Suprapubic skin (tissue), 4 donors: Measurements from ENCODE around the gene CDNF.

Source experiments
- CTCF ChIP-seq, 2 donors: fragments of 200-600 bp in 1 of 2; fragments of 450-650 bp in 1 of 2; sonication (generic) in 1 of 2; IDR thresholded peaks; one replicate each; pipeline ENCODE4 v1.5.1; 2016 to 2019; ENCODE audit warnings: antibody characterized with exemption in 2 of 2, mild to moderate bottlenecking in 1 of 2, moderate library complexity in 1 of 2
- POLR2A ChIP-seq, 2 donors: fragments of 450-650 bp; IDR thresholded peaks; one replicate each; pipeline ENCODE4 v1.6.1; 2017; ENCODE audit warnings: antibody characterized with exemption in 2 of 2, mild to moderate bottlenecking in 2 of 2, moderate library complexity in 2 of 2
- POLR2AphosphoS5 ChIP-seq, 3 donors: sonication (generic); formaldehyde crosslinking; IDR thresholded peaks; one replicate each; pipeline ENCODE4 v1.6.1; 2017; ENCODE audit warnings: antibody characterized with exemption in 3 of 3

GRCh38 chr10:14838582-14839304 is 906 bp upstream of the CDNF start:
- no peak for TF ChIP-seq CTCF (IDR thresholded peaks at IDR 0.05)
- TF ChIP-seq POLR2A (IDR thresholded peaks at IDR 0.05), result no peak
- no peak for TF ChIP-seq POLR2AphosphoS5 (IDR thresholded peaks at IDR 0.05)
